GM21825 (cell line): Measurements from ENCODE around the gene HEXIM2.

Source experiments
- ATAC-seq: cut with Tn5 transposase; IDR thresholded peaks from one replicate; pipeline ENCODE4 v1.9.1; 2021; ENCODE audit warnings: mild to moderate bottlenecking, moderate library complexity; ENCODE audit not compliant: unreplicated experiment

HEXIM2 gene

GRCh38 chr17:45127548-45128300, 34.0 kb upstream of the HEXIM2 start:
- ATAC-seq, result no peak

- no peak for ATAC-seq
Observed at GRCh38 chr17:45128331-45128730, 33.3 kb upstream of the HEXIM2 start.

DNA sequence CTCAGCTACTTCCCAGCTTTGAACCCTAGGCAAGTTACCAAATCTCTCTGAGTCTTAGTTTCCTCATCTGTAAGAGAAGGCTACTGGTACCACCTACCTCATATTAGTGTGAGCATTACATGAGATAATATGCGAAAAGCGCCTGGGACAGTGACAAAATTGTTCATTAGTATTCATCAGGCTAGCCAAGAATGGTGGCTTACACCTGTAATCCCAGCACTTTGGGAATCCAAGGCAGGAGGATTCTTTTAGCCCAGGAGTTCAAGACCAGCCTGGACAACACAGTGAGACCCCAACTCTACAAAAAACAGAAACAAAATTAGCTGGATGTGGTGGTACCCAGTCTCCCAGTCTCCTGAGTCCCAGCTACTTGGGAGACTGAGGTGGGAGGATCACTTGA, 32.7 kb upstream of the HEXIM2 start:
- no peak for ATAC-seq

DNA sequence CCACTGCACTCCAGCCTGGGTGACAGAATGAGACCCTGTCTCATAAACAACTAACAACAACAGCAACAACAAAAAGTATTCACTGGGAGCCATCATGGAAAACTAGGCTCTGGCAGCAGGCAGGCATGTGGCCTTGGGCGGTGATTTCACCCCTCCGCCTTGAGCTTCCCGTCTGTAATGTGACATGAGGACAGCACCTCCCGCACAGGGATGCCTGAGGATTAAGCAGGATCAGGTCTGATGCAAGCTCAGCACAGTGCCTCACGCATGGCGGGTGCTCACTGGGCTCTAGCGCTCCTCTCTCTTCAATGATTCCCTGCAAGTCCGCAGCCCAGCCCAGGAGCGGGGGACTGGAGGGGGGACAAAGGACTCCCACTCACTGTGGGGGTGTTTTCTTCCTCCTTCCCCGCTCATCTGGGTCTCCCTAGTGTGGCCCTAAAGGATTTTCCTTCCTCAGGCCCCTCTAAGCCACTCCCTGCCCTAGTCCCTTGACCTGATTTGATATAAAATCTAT, 32.2 kb upstream of the HEXIM2 start:
- ATAC-seq, result no peak

- ATAC-seq, result no peak
Observed at GRCh38 chr17:45129940-45130680, 31.6 kb upstream of the HEXIM2 start.

- ATAC-seq, result no peak
Observed at GRCh38 chr17:45130681-45131615, 30.7 kb upstream of the HEXIM2 start.

DNA sequence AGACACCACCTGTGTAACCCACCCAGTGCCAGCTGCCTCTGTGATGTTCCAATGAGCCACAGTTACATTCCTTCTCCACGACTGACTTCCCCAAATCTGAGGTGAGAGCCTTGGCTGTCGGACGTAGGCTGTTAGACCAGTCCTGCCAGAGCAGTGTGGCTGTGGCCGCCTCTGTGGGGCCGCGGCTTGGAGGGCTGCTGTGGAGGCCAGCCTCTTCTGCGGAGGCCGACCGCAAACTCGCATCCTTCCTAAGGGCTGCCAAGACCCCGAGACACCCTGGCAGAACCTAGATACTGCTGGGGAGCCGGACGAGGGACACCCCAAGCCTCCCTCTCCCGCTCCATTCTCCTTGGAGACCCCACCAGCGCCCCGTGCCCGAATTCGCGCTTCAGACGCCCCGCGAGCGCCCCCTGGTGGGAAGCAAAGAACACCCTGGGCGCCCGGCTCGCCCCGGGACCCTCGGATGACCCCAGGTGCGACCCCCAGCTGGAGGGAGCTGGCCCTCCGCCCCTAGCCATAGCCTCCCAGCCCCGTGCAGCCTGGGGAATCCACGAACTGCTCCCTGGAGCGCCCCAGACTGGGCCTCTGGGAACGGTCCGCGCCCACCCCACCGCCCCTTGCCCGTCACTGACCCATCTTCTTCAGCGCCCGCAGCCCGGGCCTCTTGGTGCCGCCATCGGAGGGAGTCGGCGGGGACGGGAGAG, 29.9 kb upstream of the HEXIM2 start:
- ATAC-seq, result no peak

GRCh38 chr17:45132320-45132571, 29.4 kb upstream of the HEXIM2 start, which contains the start of gene PLCD3:
Gene PLCD3 (minus strand): TSS chr17:45132515. CDS start chr17:45132410, 105 bp downstream.
- ATAC-seq, result no peak

DNA sequence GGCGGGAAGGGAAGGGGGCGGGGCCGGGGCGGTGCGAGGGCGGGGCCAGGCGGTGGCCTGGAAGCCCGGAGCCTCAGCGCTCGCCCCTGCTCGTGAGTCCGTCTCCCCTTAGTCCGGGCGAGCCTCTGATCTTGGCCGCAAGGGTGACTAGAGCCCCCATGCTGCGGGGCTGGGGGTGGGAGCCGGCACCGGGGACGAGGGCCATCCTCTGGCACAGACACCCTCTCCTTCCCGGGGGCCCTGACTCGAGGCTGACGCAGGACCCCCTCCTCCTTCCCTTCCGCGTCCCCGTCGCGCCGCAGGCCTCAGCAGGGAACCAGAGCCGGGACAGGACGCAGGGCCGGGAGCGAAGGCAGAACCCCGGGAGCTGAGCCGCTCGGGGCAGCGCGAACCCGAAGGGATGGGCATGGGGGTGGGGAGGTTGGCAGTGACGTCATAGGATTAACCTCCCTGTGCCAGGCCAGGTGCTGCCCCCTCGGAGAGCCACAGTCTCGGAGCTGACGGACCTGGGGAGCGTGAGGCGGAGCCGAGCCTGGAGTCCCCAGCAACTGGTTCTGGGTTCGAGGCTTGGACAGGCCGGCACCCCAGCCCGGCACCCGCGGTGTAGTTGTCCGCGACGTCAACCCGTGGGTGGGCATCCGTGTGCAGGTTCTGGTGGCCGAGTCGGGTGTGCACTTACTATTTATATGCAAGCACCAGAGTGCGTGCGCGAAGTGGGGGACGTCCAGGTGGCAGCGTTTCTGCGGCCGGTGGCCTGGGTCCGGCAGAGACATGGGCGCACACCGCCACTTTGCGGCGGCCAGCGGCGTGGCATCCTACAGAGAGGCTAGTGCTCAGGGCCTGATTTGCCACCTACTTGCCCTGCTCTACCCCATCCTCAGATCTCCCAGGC, 28.9 kb upstream of the HEXIM2 start:
- ATAC-seq, result no peak

DNA sequence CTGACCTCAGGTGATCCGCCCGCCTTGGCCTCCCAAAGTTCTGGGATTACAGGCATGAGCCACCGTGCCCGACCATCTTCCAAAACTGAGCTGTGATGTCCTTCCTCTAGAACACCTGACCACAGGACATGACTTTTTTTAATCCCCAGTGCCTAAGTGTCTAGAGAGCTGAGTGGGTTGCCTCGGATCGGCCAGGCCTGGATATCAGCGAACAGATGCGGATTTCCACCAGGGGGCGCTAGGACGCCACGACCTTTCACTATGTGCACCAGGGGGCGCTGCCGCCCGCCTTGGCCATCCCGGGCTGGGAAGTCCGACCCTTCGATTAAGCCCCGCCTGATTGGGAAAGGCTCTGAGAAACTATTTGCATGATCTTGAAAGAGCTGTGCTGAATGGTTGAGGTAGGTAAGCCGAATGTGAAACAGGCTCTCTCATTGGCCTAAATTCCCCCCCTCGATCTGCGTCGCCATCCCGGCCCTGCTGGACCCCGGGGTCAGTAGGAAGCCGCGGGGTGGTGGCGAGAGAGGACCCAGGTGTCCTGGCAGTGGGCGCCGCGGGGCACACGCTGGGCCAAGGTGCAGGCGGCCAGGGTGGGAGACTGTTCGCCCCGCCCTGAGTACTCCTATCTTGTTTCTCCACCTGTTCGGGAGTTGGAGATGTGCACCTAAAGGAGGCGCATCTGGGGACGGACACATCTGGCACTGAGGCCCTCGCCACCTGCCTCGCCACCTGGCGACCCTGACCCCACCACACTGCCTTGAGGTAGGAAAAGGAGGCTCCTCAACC, 26.3 kb upstream of the HEXIM2 start, which contains the start of gene ACBD4:
Gene ACBD4 (plus strand): TSS at position 496 of the 786 bp plus-strand sequence. CDS start 458 bp downstream, outside the sequence.
- peak; percentile 69 for ATAC-seq

DNA sequence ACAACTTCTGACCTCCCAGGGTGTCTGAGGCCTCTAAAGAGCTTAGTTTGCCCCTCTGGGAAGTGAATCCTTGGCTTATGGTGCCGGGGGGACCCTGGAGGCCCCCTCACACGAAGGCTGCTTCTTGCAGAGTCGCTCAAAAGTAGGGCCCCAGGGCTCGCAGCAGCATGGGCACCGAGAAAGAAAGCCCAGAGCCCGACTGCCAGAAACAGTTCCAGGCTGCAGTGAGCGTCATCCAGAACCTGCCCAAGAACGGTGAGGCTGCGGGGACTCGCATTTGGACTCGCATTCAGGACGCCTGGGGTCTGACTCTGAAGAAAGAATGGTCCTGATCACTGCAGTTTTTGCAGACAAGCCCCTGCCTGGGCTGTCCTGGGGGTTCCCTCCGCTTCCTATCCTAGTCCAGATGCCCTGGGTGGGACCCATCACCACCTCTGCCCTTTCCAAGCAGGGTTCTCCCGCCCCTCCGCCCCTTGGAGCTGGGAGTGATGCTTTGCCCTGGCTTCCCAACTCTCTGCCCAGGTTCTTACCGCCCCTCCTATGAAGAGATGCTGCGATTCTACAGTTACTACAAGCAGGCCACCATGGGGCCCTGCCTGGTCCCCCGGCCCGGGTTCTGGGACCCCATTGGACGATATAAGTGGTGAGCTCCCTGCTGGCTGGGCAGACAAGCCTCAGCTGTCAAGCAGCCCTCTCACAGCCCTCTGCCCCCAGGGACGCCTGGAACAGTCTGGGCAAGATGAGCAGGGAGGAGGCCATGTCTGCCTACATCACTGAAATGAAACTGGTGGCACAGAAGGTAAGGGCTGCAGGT, 25.5 kb upstream of the HEXIM2 start:
- no peak for ATAC-seq

DNA sequence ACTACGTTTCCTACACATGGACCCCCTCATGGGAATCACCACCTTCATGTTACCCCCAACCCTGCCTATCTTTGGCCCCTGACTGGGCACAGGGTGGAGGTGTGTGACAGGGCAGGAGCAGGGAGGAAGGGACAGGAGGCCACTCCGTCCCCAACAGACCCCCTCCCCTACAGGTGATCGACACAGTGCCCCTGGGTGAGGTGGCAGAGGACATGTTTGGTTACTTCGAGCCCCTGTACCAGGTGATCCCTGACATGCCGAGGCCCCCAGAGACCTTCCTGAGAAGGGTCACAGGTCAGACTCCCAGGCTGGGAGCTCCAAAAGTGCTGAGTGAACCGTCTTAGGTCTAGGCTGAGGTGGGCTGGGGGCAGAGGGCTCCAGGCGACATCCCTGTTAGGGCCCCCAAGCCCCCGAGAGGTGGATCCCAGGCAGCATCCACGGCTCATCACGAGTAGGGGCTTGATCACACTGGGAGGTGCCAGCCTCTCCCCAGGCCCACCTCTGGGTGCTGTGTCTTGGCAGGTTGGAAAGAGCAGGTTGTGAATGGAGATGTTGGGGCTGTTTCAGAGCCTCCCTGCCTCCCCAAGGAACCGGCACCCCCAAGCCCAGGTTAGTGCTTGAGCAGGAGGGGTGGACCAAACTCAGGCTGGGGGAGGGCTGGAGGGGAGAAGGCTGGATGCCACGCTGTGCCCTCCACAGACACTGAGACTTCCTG, 24.7 kb upstream of the HEXIM2 start:
- ATAC-seq, result no peak

DNA sequence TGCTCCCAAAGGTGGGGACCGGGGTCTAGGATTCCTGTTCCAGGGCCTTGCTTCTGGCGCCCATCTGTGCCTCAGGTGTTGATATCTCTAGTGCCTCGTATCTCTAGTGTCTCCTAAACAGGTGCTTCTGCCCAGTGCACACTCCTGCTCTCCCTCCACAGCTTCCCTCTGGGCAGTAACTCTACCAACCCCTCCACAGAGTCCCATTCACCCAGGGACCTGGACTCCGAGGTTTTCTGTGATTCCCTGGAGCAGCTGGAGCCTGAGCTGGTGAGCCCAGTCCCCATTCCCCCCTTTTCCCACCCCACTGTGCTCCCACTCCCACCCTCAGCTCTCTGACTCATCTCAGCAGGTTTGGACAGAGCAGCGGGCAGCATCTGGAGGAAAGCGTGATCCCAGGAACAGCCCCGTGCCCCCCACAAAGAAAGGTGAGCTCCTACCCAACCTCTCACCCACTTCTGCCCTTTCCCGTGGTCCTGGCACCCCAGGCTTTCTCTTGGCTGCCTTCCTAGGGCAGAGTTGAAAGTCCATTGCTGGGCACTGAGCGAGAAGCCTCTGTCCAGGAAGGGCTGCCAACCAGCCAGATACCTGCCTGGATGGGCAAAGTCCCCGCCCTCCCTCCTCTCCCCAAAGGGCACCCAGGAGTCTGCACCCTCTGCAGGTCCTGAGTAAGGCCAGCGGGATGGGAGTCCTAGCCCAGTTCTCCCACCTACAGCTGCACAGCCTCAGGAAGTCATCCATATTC, 23.9 kb upstream of the HEXIM2 start:
- no peak for ATAC-seq

DNA sequence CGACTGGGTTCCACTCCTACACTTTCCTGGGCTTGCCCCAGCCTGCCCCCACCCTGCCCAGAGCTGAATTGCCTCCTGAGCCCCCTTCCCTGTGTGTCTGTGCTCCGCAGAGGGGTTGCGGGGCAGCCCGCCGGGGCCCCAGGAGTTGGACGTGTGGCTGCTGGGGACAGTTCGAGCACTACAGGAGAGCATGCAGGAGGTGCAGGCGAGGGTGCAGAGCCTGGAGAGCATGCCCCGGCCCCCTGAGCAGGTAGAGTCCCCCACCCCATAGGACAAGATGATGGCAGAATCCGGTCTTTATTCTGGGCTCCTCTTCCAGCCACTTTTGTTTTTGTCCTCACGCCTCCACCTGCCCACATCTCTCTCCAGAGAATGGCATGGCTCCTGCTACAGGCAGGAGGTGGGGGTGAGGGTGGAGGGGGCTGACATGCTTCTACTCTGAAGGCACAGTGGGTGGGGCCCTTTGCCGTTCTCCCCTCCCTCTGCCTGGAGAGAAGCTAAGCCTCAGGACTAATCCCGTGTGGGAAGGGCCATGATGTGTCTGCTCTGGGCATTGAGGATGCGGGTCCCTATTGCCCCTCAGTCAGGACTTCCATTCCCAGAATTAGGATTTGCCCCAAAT, 22.7 kb upstream of the HEXIM2 start:
- ATAC-seq, result no peak

DNA sequence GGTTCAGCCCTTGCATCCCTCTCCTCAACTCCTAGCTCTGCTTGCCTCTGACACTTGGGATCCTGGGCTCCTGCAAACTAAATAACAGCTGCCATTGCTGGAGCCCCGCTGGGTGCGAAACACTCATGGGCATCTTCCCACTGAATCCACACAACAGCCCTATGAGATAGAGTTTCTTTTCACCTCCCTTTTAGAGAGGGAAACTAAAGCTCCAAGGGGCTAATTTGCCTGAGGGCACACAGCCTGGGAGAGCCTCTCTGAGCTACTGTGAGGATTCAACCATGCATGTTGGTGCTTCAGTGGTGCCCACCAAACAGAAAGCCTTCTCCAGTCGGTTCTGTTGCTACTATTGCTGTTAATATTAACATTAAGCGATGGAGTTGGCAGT, 22.1 kb upstream of the HEXIM2 start:
- ATAC-seq, result no peak

DNA sequence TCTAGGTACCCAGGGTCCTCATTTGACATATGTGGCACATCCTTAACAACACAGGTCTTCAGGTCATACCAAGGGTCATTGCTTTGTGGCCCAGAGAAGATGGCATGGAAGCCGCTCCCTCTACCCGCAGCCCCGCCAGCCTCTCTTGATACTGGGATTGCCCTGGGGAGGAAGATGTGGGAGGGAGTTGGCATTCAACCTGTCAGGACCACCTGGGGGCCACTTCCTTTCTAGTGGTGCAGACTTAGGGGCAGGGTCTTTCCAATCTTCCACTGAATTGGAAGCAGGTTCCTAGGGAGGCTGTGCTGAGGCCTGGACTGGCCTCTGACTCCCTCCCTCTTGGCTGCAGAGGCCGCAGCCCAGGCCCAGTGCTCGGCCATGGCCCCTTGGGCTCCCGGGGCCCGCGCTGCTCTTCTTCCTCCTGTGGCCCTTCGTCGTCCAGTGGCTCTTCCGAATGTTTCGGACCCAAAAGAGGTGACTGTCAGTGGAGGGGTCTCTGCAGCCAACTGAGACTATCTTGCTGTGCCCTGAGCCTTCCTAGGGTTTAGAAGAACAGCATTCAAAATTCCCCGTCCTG, 18.5 kb upstream of the HEXIM2 start:
- ATAC-seq, result no peak
